ENCODE measurements around the gene SEMA4G. TPM values are rescaled to one million over a fixed set of nuclear protein-coding genes. Genes with fewer than 3 reads are reported as not detected.

SEMA4G gene
- total and polyA plus RNA-seq, 2 of the 13 experiments (the other 11 are each of a cell fraction or from before 2014, with no cell fraction given) = 46.2 to 207 TPM

DNA sequence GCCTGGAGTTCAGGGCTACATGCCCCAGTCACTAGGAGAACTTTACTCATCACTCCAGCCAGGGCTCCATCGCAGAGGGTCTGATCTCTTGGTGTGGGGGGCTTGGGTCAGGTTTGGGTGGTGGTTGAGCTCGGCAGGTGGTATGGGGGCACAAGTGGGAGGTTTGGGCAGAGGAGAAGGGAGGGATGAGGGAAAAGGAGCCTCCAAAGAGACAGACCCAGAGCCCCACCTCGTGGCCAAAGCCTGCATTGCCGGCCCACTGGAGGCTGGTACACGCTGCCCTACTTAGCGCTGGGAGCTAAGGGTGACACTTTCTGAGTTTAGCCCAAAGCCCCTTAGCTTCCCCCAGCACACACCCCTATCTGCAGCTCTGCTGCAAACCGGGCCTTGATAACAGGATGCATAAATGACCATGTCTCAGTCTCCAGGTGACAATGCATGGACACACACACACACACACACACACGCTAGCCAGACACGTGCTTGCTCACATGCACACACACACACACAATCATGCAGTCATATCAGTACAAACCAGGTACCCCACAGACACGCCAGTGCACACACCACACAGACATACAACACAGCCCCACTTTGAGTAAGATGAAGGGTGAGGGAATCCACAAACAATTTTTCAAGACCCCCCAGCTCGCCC is 45.1 kb downstream of the SEMA4G start (continued):
- TF ChIP-seq, protein P1, sequence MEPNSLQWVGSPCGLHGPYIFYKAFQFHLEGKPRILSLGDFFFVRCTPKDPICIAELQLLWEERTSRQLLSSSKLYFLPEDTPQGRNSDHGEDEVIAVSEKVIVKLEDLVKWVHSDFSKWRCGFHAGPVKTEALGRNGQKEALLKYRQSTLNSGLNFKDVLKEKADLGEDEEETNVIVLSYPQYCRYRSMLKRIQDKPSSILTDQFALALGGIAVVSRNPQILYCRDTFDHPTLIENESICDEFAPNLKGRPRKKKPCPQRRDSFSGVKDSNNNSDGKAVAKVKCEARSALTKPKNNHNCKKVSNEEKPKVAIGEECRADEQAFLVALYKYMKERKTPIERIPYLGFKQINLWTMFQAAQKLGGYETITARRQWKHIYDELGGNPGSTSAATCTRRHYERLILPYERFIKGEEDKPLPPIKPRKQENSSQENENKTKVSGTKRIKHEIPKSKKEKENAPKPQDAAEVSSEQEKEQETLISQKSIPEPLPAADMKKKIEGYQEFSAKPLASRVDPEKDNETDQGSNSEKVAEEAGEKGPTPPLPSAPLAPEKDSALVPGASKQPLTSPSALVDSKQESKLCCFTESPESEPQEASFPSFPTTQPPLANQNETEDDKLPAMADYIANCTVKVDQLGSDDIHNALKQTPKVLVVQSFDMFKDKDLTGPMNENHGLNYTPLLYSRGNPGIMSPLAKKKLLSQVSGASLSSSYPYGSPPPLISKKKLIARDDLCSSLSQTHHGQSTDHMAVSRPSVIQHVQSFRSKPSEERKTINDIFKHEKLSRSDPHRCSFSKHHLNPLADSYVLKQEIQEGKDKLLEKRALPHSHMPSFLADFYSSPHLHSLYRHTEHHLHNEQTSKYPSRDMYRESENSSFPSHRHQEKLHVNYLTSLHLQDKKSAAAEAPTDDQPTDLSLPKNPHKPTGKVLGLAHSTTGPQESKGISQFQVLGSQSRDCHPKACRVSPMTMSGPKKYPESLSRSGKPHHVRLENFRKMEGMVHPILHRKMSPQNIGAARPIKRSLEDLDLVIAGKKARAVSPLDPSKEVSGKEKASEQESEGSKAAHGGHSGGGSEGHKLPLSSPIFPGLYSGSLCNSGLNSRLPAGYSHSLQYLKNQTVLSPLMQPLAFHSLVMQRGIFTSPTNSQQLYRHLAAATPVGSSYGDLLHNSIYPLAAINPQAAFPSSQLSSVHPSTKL (CRISPR knock-in tag; IDR thresholded peaks at IDR 0.05) = no peak
- TF ChIP-seq REPIN1 (CRISPR knock-in tag; IDR thresholded peaks at IDR 0.05; ENCODE audit: borderline replicate concordance, low read depth) (no peak), MYC (CRISPR knock-in tag; IDR thresholded peaks at IDR 0.05; ENCODE audit: borderline replicate concordance) (peak; percentile 15; the same call in 1 of the 2 replicates), KDM5B (CRISPR knock-in tag; IDR thresholded peaks at IDR 0.05; ENCODE audit: borderline replicate concordance) (0 out of 2 replicates have a peak, but pooled peaks have one; percentile 14), NFKBIZ (CRISPR knock-in tag; IDR thresholded peaks at IDR 0.05) (no peak), SMC3 (IDR thresholded peaks at IDR 0.05; ENCODE audit: low read length) (peak; percentile 56), ZNF446 (CRISPR knock-in tag; IDR thresholded peaks at IDR 0.05) (no peak), SRSF1 (optimal IDR thresholded peaks at IDR 0.05; ENCODE audit: low read depth, low read length) (no peak)
- TF ChIP-seq, protein P2, sequence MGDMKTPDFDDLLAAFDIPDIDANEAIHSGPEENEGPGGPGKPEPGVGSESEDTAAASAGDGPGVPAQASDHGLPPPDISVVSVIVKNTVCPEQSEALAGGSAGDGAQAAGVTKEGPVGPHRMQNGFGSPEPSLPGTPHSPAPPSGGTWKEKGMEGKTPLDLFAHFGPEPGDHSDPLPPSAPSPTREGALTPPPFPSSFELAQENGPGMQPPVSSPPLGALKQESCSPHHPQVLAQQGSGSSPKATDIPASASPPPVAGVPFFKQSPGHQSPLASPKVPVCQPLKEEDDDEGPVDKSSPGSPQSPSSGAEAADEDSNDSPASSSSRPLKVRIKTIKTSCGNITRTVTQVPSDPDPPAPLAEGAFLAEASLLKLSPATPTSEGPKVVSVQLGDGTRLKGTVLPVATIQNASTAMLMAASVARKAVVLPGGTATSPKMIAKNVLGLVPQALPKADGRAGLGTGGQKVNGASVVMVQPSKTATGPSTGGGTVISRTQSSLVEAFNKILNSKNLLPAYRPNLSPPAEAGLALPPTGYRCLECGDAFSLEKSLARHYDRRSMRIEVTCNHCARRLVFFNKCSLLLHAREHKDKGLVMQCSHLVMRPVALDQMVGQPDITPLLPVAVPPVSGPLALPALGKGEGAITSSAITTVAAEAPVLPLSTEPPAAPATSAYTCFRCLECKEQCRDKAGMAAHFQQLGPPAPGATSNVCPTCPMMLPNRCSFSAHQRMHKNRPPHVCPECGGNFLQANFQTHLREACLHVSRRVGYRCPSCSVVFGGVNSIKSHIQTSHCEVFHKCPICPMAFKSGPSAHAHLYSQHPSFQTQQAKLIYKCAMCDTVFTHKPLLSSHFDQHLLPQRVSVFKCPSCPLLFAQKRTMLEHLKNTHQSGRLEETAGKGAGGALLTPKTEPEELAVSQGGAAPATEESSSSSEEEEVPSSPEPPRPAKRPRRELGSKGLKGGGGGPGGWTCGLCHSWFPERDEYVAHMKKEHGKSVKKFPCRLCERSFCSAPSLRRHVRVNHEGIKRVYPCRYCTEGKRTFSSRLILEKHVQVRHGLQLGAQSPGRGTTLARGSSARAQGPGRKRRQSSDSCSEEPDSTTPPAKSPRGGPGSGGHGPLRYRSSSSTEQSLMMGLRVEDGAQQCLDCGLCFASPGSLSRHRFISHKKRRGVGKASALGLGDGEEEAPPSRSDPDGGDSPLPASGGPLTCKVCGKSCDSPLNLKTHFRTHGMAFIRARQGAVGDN (CRISPR knock-in tag; IDR thresholded peaks at IDR 0.05) = peak; percentile 44
- TF ChIP-seq, protein P3, sequence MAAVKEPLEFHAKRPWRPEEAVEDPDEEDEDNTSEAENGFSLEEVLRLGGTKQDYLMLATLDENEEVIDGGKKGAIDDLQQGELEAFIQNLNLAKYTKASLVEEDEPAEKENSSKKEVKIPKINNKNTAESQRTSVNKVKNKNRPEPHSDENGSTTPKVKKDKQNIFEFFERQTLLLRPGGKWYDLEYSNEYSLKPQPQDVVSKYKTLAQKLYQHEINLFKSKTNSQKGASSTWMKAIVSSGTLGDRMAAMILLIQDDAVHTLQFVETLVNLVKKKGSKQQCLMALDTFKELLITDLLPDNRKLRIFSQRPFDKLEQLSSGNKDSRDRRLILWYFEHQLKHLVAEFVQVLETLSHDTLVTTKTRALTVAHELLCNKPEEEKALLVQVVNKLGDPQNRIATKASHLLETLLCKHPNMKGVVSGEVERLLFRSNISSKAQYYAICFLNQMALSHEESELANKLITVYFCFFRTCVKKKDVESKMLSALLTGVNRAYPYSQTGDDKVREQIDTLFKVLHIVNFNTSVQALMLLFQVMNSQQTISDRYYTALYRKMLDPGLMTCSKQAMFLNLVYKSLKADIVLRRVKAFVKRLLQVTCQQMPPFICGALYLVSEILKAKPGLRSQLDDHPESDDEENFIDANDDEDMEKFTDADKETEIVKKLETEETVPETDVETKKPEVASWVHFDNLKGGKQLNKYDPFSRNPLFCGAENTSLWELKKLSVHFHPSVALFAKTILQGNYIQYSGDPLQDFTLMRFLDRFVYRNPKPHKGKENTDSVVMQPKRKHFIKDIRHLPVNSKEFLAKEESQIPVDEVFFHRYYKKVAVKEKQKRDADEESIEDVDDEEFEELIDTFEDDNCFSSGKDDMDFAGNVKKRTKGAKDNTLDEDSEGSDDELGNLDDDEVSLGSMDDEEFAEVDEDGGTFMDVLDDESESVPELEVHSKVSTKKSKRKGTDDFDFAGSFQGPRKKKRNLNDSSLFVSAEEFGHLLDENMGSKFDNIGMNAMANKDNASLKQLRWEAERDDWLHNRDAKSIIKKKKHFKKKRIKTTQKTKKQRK (IDR thresholded peaks at IDR 0.05; ENCODE audit: low read length) = no peak
- TF ChIP-seq, protein P4, sequence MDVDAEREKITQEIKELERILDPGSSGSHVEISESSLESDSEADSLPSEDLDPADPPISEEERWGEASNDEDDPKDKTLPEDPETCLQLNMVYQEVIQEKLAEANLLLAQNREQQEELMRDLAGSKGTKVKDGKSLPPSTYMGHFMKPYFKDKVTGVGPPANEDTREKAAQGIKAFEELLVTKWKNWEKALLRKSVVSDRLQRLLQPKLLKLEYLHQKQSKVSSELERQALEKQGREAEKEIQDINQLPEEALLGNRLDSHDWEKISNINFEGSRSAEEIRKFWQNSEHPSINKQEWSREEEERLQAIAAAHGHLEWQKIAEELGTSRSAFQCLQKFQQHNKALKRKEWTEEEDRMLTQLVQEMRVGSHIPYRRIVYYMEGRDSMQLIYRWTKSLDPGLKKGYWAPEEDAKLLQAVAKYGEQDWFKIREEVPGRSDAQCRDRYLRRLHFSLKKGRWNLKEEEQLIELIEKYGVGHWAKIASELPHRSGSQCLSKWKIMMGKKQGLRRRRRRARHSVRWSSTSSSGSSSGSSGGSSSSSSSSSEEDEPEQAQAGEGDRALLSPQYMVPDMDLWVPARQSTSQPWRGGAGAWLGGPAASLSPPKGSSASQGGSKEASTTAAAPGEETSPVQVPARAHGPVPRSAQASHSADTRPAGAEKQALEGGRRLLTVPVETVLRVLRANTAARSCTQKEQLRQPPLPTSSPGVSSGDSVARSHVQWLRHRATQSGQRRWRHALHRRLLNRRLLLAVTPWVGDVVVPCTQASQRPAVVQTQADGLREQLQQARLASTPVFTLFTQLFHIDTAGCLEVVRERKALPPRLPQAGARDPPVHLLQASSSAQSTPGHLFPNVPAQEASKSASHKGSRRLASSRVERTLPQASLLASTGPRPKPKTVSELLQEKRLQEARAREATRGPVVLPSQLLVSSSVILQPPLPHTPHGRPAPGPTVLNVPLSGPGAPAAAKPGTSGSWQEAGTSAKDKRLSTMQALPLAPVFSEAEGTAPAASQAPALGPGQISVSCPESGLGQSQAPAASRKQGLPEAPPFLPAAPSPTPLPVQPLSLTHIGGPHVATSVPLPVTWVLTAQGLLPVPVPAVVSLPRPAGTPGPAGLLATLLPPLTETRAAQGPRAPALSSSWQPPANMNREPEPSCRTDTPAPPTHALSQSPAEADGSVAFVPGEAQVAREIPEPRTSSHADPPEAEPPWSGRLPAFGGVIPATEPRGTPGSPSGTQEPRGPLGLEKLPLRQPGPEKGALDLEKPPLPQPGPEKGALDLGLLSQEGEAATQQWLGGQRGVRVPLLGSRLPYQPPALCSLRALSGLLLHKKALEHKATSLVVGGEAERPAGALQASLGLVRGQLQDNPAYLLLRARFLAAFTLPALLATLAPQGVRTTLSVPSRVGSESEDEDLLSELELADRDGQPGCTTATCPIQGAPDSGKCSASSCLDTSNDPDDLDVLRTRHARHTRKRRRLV (CRISPR knock-in tag; IDR thresholded peaks at IDR 0.05) = peak; percentile 28; the same call in 1 of the 2 replicates
